GM19240 (cell line): ENCODE data around the gene ITGB7.

Source experiments
- DNase-seq: peaks from one replicate; pipeline ENCODE4 v3.0.0; 2011; ENCODE audit warnings: low spot score; ENCODE audit not compliant: insufficient read length

Gene ITGB7

GRCh38 chr12:53207042-53207441, at the start of gene ITGB7:
Gene ITGB7, minus strand, starts transcription at chr12:53207251. Its CDS starts 6,808 bp downstream, at chr12:53200443.
- peak; percentile 60 for DNase-seq

- DNase-seq = no peak
These were observed 48.9 kb upstream of the ITGB7 start for GRCh38 chr12:53255996-53256395.

- DNase-seq = no peak
These were observed 47.9 kb upstream of the ITGB7 start for GRCh38 chr12:53254816-53255545.

- DNase-seq = no peak
These were observed 46.2 kb upstream of the ITGB7 start for GRCh38 chr12:53253298-53253697.

GRCh38 chr12:53252349-53252916, 45.4 kb upstream of the ITGB7 start:
- no peak for DNase-seq

GRCh38 chr12:53251477-53252348, 44.7 kb upstream of the ITGB7 start:
- peak; percentile 92 for DNase-seq

GRCh38 chr12:53245286-53245685, 38.2 kb upstream of the ITGB7 start:
- no peak for DNase-seq

- no peak for DNase-seq
These were observed 37.3 kb upstream of the ITGB7 start for GRCh38 chr12:53244337-53244736.

GRCh38 chr12:53241623-53242412, 34.8 kb upstream of the ITGB7 start:
- DNase-seq = no peak

GRCh38 chr12:53239643-53240258, 32.7 kb upstream of the ITGB7 start:
- no peak for DNase-seq

GRCh38 chr12:53236443-53237111, 29.5 kb upstream of the ITGB7 start:
- DNase-seq = no peak

- no peak for DNase-seq
These were observed 28.8 kb upstream of the ITGB7 start for GRCh38 chr12:53235742-53236442.

GRCh38 chr12:53235164-53235563, 28.1 kb upstream of the ITGB7 start:
- DNase-seq = no peak

GRCh38 chr12:53234271-53234914, 27.3 kb upstream of the ITGB7 start:
- no peak for DNase-seq

- no peak for DNase-seq
These were observed 26.6 kb upstream of the ITGB7 start for GRCh38 chr12:53233671-53234121.

GRCh38 chr12:53232646-53233461, 25.8 kb upstream of the ITGB7 start:
- no peak for DNase-seq

- no peak for DNase-seq
These were observed 25.0 kb upstream of the ITGB7 start, which contains the start of gene RARG for GRCh38 chr12:53231921-53232645. Gene RARG, minus strand, starts transcription at chr12:53232209. Its CDS starts 4,664 bp downstream, at chr12:53227545.

- DNase-seq = no peak
These were observed 24.5 kb upstream of the ITGB7 start for GRCh38 chr12:53231671-53231920.
